HG03342 (cell line): Measurements from ENCODE around the gene BRCC3.

Experiments used
- ATAC-seq: cut with Tn5 transposase; IDR thresholded peaks from one replicate; pipeline ENCODE4 v1.9.1; 2021; ENCODE audit warnings: mild to moderate bottlenecking, moderate library complexity; ENCODE audit not compliant: unreplicated experiment

BRCC3 gene

DNA sequence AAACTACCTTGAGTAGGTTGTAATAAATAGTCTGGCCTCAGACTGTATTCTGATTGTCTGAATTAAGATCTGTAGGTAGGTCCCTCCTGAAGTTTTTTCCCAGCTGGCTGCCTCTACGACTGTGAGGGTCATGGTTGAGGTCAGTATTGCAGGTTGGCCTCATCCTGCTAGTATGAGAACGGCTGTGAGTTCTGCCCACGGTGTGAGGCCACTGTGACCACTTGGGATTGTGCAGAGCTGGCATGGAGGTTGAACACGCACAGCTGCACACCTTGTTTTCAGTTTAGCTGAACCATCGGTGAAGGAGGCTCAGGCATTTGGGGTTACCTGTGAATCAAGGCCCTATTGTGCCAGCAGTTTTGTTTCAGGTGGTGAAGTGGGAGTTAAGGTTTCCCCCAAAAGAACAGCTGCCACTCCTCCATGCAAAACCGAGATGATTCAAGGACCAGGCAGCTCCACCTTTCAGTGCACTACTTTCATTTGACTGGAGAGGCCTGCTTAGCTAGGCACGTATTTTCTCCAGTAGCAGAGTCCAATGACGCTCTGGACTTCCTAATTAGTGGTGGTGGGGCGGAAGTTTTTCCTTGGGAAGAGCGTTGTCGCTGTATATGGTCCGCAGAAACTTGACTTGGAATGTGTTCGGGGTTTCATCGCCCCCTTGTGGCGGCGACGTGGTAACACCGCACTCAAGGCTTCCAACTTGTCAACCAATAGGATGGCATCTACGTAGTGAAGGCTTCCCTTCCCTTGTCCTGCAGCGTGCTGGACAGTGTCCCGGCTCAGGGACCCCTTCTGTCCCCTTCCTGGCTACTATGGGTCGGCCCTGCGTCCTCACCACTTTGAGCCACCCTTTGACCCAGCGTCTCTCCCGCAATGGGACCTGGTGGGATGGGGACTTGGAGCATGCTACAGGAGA, 14.2 kb upstream of the BRCC3 start:
- peak; percentile 86 for ATAC-seq

DNA sequence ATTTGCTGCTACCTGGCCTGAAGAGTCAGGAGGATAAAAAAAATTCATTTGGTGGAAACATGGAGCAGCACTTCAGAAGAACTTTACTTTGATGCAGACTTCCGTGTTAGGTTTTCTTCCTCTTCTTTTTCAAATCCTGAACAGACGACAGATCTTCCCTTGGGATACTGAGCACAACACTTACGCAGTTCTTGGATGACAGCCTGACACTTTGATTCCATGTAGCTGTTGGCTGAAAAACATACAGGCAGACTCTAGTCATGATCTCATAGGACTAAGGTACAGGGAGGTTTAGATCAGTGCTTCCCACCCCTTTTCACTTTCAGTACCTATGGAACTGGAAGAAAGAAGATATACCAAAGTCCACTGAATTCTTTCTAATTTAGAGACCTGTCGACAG, 9.5 kb upstream of the BRCC3 start:
- no peak for ATAC-seq

DNA sequence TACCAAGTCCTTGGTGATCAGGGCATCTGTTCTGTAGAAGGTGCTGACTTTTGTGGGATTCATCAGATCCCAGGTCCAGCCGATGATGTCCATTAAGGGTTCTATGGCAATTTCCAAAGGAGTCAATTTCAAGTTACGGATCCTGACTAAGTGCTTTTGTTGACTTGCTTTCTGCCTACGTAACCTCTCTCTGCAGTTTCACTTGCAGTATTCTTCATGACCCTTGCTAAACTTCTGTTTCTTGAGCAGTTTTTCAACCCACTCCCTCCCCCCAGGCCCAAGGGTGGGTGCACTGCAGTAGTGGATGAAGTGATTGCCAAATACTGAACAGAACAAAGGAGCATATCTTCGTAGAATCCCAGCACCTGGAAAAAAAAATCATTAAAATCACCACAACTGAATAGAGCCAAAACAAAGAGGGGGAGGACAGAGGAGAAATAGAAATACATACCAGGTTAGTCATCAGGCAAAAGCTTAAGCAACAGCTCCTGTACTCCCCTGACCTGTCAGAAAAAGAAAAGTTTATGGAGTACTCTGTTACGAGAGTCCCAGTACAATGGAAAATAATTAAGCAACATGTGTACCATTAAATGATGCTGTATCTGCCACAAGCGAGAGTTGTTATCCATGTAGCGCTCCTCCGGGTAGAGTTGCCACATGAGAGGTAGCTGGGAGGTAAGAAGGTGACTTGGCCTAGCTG, 6.1 kb upstream of the BRCC3 start:
- ATAC-seq, result no peak

DNA sequence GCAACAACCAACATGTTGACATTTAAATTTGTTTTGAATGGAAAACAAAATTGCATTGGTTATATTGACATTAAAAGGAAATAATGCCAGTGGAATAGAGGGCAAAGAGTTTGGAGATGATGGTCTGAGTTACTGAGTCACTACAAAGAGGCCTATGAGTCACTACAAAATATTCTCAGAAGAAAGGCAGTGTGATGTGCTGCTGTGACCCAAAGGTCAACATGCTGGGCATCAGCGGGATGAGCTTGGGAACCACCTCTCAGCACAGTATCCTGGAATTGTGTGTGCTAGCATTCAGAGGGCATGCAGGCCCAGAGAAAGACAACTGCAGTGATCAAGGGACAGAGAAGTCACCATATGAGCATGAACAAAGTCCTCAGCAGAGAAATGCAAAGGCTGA, 3.1 kb upstream of the BRCC3 start:
- ATAC-seq, result no peak

DNA sequence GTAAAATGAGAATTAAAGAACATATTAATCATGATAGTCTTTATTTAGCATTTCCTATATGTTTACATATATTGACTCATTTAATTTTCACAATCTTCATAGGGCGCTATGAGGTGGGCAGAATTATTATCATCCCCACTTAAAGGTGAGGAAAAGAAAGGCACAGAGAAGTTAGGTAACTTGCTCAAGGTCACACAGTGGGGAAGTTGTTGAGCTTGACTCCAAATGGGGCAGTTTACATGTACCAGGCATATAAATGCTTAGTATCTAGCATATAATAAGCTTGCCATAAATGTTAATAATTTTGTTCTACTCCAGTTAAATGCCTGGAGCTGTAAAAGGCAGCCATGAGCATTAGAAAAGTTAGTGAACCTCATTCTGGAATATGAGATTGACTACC, 1.9 kb upstream of the BRCC3 start:
- ATAC-seq, result no peak

DNA sequence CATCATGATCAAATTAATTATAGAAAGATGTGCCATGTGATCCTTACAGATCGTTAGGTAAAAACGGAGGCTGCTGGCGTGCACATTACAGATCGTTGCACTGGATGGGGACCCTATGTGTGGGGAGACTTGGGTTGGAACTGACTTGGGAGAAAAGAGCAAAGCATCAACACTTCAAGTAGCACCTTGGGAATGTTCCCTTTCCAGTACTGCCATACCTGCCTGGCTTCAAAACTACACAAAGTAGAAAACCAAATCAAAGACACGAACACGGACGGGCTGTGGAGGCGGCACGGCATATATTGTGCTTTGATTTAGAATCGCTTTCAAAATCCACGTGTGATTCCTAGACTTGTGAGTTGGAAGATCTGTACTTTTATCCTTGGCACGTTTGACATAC, 1.3 kb upstream of the BRCC3 start:
- ATAC-seq, result no peak

DNA sequence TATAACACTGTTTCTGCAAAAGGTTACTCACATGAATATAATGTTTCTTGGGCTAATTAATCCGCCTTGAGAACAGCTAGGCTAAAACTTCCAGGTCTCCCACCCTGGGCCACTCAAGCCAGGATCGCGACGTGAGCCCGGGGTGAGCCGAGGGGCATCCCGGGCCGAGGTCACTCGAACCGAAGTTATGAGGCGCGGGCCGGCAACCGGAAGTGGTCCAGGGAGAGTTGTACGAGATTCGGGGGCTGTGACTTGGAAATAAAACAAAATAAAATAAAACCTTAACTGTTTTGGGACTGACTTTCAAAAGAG, 689 bp upstream of the BRCC3 start:
- peak; percentile 20 for ATAC-seq

DNA sequence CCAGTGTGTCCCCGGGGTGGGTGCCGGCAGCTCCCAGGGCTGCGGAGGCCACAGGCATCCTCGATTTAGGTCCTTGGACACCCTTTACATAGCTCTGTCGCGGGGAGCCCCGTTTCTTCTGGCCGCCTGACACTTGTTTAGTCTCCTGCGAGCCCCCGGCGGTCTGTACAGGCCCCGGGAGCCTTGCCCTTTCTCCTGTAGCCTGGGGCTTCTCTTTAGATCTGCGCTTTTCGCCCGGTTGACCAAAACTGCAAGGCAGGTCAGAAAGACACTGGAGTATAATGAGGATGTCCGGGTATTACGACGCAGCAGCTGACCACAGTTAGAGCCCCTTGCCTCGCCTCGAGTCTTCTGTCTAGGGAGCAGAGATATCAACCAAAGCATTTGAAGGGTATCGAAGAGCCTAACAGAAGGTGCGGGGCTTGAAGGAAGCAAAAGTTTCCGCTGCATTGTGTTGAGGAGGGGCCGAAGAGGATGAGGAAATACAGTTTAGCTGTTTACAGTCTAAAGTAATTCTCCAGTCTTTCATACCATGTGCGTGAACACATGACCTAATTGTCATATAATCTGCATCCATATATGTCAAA, 479 bp downstream of the BRCC3 start:
- ATAC-seq, result peak; percentile 14

DNA sequence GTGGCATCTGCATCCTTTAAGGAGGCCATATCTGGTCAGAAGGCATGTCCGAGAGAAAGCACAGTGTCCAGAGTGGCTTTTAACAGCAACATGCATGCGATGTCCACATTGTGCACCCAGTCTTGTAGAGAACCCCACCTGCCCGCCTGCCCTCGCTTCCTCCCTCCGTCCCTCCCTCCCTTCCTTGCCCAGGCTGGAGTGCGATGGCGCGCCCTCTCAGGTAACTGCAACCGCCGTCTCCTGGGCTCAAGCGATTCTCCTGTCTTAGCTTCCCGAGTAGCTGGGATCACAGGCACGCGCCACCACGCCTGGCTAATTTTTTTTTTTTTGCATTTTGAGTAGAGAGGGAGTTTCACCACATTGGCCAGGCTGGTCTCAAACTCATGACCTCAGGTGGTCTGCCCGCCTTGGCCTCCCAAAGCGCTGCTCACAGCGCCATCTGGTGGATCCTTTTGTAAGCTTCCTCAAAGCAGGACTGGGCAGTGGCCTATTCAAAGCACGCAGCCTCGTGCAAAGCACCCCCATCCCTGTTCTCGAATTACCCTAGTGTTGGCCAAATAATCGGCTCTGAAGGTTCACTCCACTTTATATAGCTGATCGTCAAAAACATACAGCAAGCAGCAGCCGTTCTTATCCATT, 15.0 kb downstream of the BRCC3 start:
- ATAC-seq, result no peak

DNA sequence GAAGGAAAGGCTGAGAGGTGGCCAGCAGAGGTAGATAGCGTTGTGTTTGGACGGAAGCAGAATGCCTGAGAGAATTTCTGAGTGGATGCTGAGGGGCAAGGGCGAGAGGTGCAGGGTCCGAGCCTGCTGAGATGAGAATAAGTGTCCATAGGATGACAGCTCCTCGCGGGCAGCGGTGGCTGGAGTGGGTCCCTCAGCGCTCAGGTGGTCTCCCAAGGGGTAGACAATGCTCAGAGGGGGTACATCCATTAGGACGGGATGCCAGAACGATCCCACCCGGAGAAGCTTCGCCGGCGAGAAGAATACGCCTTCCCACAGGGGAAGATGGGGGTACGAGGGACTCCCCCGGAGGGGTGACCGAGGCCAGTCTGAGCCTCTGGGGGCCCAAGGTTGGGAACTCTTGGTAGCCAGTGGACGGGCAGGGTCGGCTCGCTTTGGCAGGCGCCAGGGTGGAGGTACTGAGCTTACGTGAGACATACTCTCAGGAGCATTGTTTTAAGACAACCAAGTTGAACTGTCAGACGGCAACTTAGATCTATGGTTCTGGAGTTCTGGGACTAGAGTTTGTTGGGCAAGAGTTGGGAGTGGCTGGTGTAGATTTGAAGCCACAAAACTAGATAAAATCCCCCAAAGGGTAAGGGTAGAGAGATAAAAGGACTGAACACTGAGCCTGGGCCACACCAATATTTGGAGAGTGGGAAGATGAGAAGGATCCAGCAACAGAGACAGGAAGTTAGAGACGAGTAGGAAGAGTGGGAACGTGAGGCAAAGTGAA, 15.8 kb downstream of the BRCC3 start:
- no peak for ATAC-seq

DNA sequence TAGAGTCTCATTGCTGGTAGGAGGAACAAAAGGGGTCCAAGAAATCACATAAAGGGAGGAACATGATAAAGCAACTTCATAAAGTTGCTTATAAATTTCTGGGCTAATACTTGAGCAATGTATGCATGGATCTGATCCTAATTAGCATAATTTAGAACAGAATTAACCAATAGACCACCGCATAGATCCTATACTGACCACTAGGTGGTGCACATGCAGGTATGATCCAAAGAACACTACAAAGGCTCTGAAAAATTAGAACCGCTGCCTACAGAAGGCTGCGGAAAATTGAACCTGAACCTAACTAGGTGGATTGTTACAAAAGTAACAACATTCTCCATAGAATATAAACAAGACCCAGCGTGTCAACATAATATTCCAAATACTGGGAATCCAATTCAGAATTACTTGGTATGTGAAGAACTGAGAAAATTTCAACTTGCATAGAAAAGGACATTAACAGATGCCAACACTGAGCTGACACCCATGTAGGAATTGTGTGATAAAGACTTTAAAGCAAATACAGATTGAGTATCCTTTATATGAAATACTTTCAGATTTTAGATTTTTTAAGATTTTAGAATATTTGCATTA, 23.3 kb downstream of the BRCC3 start:
- ATAC-seq, result peak; percentile 80

DNA sequence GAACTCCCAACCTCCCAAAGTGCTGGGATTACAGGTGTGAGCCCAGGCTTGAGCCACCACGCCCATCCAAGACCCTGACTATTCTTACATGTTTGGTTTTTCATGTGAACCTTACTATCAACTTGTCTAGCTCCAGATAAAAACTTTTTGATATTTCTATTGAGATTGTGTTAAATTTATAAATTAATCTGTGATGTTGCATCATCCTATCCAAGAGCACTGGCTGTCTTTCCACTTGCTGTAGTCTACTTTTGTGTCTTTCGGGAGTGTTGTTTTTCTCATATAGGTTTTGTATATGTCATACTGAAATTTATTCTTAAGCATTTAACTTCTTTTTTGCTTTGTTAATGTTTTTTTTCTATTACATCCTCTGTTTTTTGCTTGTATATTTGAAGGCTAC, 34.6 kb downstream of the BRCC3 start:
- no peak for ATAC-seq

DNA sequence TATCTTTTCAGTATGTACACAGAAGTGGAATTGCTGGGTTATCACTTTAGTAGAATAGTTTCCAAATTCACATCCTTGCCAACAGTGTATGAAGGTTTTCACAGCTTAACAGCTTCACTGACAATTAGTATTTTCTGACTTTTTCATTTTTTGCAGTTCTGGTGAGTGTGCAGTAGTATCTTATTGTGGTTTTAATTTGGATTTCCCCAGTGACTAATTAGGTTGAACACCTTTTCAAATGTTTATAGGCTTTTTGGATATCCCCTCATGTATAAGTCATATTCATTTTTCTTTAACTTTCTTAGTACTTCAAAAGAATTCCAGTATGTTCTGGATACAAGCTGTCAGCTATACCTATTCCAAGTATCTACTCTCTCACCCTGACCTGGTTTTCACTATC, 37.1 kb downstream of the BRCC3 start:
- no peak for ATAC-seq

DNA sequence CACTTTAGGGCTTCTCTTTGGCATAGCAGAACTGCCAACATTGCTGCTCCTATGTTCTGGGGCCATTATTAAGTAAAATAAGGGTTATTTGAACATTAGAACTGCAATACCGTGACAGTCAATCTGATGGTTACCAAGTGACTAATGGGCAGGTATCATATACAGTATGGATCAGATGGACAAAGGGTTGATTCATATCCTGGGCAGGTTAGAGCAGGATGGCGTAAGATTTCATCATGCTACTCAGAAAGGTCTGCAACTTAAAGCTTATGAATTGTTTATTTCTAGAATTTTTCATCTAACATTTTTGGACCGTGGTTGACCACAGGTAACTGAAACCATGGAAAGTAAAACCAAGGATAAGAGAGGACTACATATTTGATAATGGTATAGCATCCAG, 40.9 kb downstream of the BRCC3 start:
- no peak for ATAC-seq

DNA sequence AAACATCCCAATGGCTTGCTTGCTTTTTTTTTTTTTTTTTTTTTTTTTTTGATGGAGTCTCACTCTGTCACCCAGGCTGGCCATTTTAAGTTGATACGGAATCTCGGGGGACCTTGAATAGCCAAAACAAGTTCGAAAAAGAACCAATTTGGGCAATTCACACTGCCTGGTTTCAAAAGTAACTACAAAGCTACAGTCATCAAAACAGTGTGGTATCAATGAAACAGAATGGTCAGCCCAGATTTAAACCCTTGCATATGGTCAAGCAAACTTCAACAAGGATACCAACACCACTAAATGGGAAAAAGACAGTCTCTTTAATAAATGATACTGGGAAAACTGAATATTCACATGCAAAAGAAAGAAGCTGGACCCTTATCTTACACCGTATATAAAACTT, 41.8 kb downstream of the BRCC3 start:
- no peak for ATAC-seq

DNA sequence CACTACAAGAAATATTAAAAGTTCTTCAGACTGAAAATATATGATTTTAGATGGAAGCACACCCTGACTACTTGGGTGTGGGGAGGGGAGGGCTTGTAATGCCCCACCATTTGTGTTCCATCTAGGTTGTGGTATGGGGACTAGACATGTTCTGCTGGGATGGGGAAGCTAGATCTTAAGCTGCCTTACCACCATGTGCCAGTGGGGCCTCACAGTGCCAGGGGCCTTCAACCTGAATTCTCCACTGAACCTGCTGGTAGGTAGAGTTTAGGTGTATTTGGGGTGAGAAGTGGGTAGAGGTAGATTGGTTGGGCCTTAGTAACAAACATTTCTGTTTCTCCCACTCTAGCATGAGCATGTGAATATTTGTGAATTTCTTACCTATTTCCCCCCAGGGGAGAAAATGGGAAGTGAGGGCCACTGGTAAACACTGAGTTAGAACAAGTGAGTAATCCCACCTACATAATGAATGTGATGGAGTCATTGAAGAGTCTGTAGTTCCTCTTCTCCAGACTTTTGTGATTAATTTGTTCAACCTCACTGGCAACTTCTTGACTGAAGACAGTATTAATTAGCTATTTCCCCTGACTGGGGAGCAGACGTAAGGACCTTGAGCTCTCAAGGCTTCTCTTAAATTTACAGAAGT, 44.0 kb downstream of the BRCC3 start:
- ATAC-seq, result no peak

DNA sequence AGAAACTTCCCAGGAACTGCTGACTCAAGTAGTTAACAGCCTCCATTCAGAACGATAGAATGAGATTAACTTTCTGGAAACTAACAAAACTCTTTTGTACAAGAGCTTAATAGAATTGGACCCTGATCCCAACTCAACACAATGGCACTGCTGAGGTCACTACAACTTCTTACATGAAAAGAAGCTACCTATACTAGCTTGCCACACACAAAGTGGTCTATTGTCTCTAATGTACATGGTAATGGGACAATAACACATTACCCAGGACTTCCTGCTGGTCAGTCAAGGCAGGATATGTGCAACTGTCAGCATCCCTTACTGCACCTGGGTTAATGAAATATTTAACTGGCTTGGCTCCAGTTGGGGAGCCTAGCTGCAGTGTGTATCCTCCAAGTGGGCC, 56.2 kb downstream of the BRCC3 start:
- ATAC-seq, result no peak

DNA sequence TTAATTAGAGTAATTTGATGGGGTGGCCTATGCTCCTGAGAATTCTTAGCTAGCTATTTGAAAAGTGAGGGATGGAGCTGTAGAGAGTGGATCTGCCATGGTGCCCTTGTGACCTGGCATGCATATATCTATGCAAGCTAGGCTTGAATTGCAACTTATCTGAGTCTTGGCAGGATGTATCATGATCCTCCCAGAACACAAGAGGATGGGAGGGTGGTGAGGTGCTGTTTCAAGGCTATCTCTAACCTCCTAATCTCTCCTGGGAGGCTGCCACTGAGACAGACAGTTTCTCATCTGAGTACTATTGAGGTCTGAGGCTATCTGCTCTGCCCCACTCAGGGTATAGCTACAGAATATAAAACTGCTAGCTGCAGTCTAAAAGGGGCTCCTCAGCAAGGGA, 56.6 kb downstream of the BRCC3 start:
- no peak for ATAC-seq

DNA sequence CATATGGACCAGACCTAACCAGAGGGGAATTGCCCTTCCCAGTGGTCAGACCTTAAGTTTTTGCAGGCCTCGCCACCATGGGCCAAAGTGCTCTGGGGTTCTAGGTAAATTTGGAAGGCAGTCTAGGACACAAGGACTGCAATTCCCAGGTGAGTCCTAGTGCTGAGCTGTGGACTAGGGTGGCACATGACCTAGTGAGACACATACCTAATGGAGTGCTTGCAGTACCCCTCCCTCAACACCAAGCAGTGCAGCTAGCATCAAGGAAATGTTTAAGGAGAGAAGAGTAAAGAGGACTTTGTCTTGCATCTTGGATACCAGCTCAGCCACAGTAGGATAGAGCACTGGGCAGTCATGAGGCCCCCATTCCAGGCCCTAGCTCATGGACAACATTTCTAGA, 60.8 kb downstream of the BRCC3 start:
- no peak for ATAC-seq

DNA sequence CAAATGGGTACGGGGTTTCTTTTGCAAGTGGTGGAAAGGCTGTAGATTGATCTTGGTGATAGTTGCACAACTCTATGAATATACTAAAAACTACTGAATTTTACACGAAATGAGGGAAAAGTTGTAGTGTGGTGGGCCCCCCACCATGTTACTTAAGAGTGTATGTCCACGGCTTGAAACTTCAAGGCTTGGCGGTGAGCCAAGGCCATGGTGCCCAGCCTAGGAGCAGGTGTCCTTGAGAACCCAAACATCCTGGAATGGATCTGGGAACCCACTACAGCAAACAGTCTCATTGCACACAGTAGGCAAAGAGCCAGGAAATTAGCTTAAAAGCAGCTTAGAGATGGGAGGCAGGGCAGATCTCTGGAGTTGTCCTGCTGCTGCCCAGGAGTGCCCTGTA, 62.9 kb downstream of the BRCC3 start:
- ATAC-seq, result no peak
